Fibroblast of mammary gland (primary cell): ENCODE data around the gene PUS1.
"Not testable (repeated sequence)": the region's sequence is repeated elsewhere in the genome, so short reads cannot be mapped to it uniquely, and the experiment has no call there.

Experiments
- DNase-seq: peaks from one replicate; pipeline ENCODE4 v3.0.0-alpha.2; 2010; ENCODE audit warnings: low read depth
- H3K4me3 ChIP-seq: 2 replicates; pipeline ENCODE4 v1.5.1; 2011; ENCODE audit warnings: low read depth, mild to moderate bottlenecking, low read length, moderate library complexity; ENCODE audit not compliant: control insufficient read depth
- CTCF ChIP-seq: conservative IDR thresholded peaks from 2 replicates; pipeline ENCODE4 v1.5.1; 2011; ENCODE audit warnings: low read depth, low read length, inconsistent platforms; ENCODE audit not compliant: control insufficient read depth, insufficient read depth

Gene PUS1

GRCh38 chr12:131947482-131948027 lies 18.5 kb downstream of the PUS1 start:
- no peak for DNase-seq
- no peak overlapping the region for H3K4me3 ChIP-seq
- TF ChIP-seq CTCF: no peak

GRCh38 chr12:131948166-131948712 lies 19.2 kb downstream of the PUS1 start:
- DNase-seq: no peak
- TF ChIP-seq CTCF: no peak
- H3K4me3 ChIP-seq: no peak overlapping the region

GRCh38 chr12:131948713-131949430 lies 19.8 kb downstream of the PUS1 start:
- peak overlapping the region; percentile 57 for H3K4me3 ChIP-seq
- not testable (repeated sequence) for DNase-seq

GRCh38 chr12:131949431-131950181 lies 20.5 kb downstream of the PUS1 start, which contains the start of gene EP400:
Gene EP400 (plus strand): TSS chr12:131949942. CDS start chr12:131960620, 10,678 bp downstream.
- H3K4me3 ChIP-seq: peak within 1 kb of the TSS; percentile 82
- no peak for TF ChIP-seq CTCF
- DNase-seq: peak; percentile 88

GRCh38 chr12:131950182-131950913 lies 21.3 kb downstream of the PUS1 start:
- no peak for DNase-seq
- no peak for TF ChIP-seq CTCF
- peak overlapping the region; percentile 82 for H3K4me3 ChIP-seq

- DNase-seq, H3K4me3 ChIP-seq: not testable (repeated sequence)
These were observed 24.7 kb downstream of the PUS1 start for GRCh38 chr12:131953810-131954209.

- H3K4me3 ChIP-seq, DNase-seq: not testable (repeated sequence)
These were observed 25.4 kb downstream of the PUS1 start for GRCh38 chr12:131954460-131954859.

- H3K4me3 ChIP-seq: no peak overlapping the region
- DNase-seq: no peak
- TF ChIP-seq CTCF: no peak
These were observed 30.0 kb downstream of the PUS1 start for GRCh38 chr12:131959116-131959515.
